Measurements from ENCODE around the gene BBS7.

DNA sequence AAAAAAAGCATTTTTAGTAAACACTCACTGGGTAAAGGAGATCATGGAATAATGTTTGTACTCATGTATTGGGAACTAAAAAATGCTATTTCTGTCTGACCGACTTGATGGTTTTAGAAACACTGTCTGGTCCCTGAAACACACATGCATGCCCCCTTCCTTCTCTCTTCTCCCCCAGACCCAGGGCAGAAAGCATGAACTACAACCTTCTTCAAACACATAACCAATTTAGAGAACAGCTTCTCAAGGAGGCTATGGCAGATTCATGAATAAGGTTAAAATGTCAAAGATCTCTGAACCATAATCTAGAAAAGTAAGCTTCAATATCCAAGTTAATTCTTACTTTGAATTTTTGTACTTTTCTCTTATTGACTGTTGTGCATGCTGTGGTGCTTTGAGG lies 52.6 kb downstream of the BBS7 start:
- no peak for TF ChIP-seq REST (IDR thresholded peaks at IDR 0.05; ENCODE audit: borderline replicate concordance in 1 of 2, low read depth in 1 of 2, low read length in 2 of 2)
- TF ChIP-seq, protein P1, sequence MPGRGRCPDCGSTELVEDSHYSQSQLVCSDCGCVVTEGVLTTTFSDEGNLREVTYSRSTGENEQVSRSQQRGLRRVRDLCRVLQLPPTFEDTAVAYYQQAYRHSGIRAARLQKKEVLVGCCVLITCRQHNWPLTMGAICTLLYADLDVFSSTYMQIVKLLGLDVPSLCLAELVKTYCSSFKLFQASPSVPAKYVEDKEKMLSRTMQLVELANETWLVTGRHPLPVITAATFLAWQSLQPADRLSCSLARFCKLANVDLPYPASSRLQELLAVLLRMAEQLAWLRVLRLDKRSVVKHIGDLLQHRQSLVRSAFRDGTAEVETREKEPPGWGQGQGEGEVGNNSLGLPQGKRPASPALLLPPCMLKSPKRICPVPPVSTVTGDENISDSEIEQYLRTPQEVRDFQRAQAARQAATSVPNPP (CRISPR knock-in tag; IDR thresholded peaks at IDR 0.05), result no peak

Measured in HepG2 (cell line).